SK-N-MC (cell line): ENCODE data around the gene EXT2.

ENCODE experiments used
- EZH2 ChIP-seq: fragments of 200-600 bp; sonication (generic); IDR thresholded peaks from one replicate; pipeline ENCODE4 v1.6.1; 2017; ENCODE audit warnings: antibody characterized with exemption
- FOXP2 ChIP-seq: optimal IDR thresholded peaks from 2 replicates; pipeline ENCODE3; 2011; ENCODE audit warnings: mild to moderate bottlenecking, moderate library complexity; ENCODE audit not compliant: insufficient read depth; ENCODE audit errors: extremely low read length, control extremely low read depth

GRCh38 chr11:44051171-44051570, 44.3 kb upstream of the EXT2 start:
- TF ChIP-seq EZH2 (no peak), FOXP2 (no peak)
